Activated CD8-positive, alpha-beta memory T cell treated with anti-CD3 and anti-CD28 coated beads, Interleukin-2, amount 50 U/mL, for 24 hours (primary cell): Measurements from ENCODE around the gene SPRY4.
"Not testable (repeated sequence)": the region's sequence is repeated elsewhere in the genome, so short reads cannot be mapped to it uniquely, and the experiment has no call there.

ENCODE experiments used
- DNase-seq: peaks from one replicate; pipeline ENCODE4 v3.0.0-alpha.2; 2020; ENCODE audit errors: extremely low read depth

SPRY4 gene

DNA sequence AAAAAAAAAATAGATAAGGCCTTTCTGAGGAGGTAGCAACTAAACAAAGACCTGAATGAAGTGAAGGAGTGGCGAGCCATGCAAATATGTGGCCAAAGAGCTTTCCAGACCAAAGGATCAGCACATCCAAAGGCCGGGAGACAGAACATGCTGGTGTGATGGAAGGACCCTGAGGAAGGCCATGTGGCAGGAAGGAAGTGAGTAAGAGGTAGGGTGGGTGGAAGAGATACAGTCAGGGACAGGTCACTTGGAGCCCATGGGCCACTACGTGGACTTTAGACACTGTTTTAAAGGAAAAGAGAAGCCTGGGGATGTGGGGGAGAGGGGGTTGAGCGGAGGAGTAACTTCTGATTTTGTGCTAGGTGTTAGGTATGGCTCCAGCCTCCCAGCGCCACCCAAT is 31.3 kb downstream of the SPRY4 start:
- no peak for DNase-seq

DNA sequence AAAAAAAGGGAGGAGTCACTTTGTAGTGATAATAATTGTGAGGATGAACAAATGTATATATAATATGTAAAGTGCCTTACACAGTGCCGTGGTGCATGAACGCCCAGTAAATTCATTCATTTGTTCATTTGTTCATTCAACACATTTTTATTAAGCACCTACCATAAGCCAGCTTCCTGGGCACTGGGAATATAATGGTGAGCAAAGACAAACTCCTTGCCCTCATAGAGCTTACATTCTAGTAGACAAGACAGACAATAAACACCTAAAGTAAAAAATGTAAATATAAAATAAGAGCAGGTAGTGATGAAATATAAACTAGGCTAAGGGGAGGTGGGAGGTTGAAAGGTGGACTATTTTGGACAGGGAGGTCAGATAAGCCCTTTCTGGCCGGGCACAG is 32.0 kb downstream of the SPRY4 start:
- no peak for DNase-seq

GRCh38 chr5:142292249-142292648 is 32.6 kb downstream of the SPRY4 start:
- DNase-seq: no peak

DNA sequence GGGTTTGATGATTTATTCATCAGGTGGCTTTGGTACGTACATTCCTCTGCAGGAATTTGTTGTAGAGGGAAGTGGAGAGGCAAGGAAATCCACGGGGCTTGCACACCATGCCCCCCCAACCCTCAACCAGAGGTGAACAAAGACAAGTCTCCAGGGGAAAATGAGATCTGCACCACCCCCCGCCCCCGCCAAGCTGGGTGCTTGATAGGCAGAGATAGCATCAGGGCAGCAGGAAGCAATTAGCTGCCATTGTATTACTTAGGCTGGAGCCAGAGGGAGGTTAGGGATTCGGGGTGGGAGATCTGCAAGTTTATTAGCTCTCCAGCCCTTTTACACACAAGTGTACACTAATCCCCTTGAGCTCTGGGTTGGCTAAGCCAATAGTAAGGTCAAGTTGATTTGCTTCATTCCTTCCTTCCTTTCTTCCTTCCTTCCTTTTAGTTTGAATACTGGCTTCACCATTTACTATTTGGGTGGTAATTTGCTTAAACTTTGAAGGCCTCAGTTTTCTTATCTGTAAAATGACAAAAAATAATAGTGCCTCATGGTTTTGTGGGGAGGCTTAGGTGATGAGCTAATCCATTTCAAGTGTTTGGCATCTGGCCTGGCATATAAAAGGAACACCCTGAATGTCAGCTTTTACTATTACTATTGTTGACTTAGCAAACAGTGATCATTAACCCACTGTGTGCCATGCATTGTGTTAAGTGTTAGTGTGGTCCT is 34.1 kb downstream of the SPRY4 start:
- no peak for DNase-seq

DNA sequence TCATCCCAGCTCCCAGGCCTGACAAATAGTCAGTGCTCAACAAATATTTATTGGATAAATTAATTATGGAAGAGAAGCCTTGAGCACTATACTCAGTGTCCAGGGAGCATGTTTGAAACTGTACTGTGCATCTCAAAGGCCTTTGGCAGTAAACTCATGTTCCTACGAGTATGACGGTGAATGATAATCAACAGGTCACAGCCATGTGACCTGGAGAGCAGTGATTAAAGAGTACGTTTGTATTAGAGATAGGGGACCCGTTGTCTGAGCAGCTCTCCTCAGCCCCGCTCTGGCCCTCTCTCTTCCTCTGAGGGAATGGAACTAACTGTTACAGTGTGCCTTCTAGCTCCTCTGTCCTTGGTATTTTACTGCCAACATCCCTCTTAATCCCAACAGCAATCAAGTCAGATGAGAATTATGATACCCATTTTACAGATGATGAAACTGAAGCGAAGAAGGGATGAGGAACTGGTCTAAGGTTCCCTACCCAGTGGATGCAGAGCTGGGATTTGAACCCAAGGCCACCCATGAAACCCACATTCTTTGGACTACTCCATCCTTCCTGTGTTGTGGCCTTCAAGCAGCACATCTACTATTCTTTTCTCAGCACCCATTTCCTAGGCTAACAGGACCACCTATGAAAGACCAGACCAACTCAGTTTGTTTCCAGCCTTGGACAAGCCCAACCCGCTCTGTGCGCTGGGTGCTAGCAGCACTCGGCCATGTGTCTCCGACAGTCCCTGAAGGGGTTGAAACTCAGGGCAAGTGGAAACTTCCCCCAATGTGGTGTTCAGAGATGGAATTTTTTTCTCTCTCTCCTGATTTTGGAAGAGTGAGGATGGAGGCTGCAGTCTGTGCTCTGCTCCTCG is 34.9 kb downstream of the SPRY4 start:
- DNase-seq: no peak

DNA sequence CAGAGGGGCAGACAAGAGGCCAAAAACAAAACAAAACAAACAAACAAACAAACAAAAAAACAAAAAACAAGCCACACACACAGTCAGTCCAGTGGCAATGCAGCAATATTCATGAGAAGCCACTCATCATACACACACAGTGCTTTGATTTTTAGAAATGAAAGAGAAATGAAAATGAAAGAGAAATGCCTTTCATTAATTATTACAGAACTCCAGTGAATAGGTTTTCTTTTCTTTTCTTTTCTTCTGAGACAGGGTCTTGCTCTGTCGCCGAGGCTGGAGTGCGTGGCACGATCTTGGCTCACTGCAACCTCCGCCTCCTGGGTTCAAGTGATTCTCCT is 36.9 kb downstream of the SPRY4 start:
- DNase-seq: no peak

GRCh38 chr5:142287096-142287972 is 37.5 kb downstream of the SPRY4 start:
- DNase-seq: no peak

- no peak for DNase-seq
Measured at GRCh38 chr5:142286111-142286510, 38.7 kb downstream of the SPRY4 start.

- no peak for DNase-seq
Measured at GRCh38 chr5:142283304-142283703, 41.5 kb downstream of the SPRY4 start.

GRCh38 chr5:142281966-142282365 is 42.9 kb downstream of the SPRY4 start:
- no peak for DNase-seq

- DNase-seq: no peak
Measured at GRCh38 chr5:142281008-142281367, 43.8 kb downstream of the SPRY4 start.

DNA sequence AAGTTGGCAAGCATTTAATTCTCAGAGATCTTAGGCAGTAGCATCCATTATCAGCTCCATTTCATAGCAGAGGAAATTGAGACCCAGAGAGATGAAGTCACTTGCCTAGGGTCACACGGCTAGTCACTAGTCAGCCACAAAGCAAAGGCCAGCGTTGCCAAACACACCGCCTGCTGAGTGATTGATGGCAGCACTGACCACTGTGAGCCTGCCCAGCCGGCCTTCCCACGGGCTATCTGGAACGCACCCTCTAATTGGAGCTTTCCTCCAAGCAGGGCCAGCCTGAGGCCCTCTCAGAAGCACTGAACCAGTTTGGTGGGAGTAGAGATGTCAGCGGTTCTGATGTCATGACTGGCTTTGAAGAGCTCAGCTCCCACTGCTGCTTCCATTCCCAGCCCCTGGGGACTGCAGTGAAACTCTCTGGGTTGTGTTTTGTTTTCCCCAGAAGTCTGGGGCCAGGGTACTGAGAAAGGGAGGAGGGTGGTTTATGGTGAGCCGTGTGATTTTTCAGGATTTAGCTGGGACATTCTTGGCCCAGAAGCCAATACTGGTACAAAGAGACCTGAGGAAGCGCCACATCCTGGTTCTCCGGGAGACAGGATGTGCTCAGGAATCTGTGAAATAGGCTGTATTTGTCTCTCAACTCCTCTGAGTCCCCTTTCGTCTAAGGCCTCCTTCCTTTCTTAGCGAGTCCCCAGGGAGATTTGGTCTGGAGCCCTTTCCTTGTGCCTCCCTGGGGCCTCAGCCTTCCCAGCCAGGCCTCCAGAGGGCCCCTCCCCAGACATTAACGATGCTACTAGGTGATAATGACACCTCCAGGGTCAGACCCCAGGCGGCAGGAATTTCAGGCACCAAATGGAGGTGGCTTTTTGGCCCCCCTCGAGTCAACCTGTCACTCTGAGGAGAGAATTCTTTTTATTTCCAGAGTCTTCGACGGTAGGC is 44.5 kb downstream of the SPRY4 start:
- DNase-seq: no peak

DNA sequence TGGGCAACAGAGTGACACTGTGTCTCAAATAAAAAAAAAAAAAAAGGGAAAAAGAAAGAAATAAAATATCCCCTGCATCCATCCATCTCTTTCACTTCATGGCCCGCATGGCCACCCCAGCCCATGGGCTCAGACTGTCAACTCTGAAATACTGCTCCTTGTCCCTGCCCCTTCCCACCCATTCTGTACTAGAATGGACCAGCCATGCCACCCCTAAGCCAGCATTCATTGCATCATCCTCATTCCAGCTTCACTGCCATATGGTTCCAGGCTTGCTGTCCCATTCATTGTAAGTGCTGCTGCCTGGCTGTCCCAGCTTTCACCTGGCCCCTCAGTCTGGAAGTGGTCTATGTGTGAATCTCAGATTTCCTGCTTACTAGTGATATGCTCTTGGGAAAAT is 46.2 kb downstream of the SPRY4 start:
- DNase-seq: no peak

GRCh38 chr5:142277796-142278195 is 47.0 kb downstream of the SPRY4 start:
- no peak for DNase-seq

GRCh38 chr5:142276517-142276916 is 48.3 kb downstream of the SPRY4 start:
- no peak for DNase-seq

DNA sequence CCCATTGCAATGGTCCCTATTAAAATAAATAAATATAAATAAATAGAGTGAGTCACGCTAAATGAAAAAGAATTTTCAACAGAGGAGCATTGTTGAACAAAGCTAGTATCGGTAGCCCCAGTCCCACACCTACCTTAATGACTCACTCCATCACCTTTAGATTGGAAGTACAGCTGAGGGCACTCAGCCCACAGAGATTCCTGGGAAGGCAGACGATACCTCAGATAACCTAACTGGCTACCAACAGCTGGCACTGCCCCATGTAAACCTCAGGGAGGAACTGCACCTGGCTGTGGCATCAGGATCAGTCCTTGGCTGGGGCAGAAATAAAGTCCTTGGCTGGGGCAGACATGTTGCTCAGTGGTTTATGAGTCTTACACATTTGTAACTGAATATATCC is 49.3 kb downstream of the SPRY4 start:
- no peak for DNase-seq

DNA sequence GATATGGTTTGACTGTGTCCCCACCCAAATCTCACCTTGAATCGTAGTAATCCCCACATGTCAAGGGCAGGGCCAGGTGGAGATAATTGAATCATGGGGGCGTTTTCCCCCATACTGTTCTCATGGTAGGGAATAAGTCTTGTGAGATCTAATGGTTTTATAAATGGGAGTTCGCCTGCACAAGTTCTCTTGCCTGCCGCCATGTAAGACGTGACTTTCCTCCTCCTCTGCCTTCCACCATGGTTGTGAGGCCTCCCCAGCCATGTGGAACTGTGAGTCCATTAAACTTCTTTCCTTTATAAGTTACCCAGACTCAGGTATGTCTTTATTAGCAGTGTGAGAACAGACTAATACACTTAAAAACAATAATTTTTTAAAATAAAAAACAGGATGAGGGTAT is 52.2 kb downstream of the SPRY4 start:
- not testable (repeated sequence) for DNase-seq

DNA sequence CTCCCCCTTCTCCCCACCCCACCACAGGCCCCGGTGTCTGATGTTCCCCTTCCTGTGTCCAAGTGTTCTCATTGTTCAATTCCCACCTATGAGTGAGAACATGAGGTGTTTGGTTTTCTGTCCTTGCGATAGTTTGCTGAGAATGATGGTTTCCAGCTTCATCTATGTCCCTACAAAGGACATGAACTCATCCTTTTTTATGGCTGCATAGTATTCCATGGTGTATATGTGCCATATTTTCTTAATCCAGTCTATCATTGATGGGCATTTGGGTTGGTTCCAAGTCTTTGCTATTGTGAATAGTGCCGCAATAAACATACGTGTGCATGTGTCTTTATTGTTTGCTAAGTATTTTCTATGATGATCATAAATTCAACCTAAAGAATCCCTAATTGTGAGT is 60.7 kb downstream of the SPRY4 start:
- DNase-seq: not testable (repeated sequence)

DNA sequence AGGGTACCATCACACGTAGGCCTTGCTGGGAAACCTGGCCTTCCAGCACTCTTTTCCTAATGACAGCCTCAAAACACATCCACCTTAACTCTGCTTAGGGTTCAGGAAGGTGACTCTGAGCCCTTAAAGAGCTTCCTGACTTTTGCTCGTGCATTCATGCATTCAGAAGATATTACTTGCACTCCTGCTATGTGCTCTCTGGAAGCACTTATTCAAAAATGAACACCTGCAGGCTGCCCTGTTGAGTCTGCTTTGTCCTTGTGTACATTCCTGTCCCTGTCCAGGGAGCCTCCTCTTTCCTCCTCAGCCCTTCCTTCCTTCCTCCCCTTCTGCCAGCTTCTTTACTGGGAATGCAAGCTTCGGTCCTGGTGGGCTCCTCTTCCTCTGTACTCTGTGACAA is 61.5 kb downstream of the SPRY4 start:
- DNase-seq: no peak

- DNase-seq: no peak
Measured at GRCh38 chr5:142262683-142263082, 62.1 kb downstream of the SPRY4 start.
